K562 (cell line): ENCODE data around the gene MAP1S. TPM values are rescaled to one million over a fixed set of nuclear protein-coding genes. Genes with fewer than 3 reads are reported as not detected.

Experiments used
- ERF ChIP-seq: fragments of 450-650 bp; formaldehyde crosslinking; IDR thresholded peaks from 2 replicates; pipeline ENCODE4 v1.4.0; 2020; ENCODE audit warnings: mild to moderate bottlenecking, mixed read lengths
- HDAC1 ChIP-seq, 2 experiments: fragments of 450-650 bp; IDR thresholded peaks; 2 replicates each; pipeline ENCODE4 v1.6.1; 2016 to 2017; ENCODE audit warnings: inconsistent platforms in 1 of 2, mild to moderate bottlenecking in 1 of 2, moderate library complexity in 1 of 2
- MNT ChIP-seq, 2 experiments: fragments of 450-650 bp; conservative IDR thresholded peaks; 2 replicates each; pipeline ENCODE4 v1.6.1; 2017; ENCODE audit warnings: mild to moderate bottlenecking in 2 of 2, moderate library complexity in 2 of 2
- MYC ChIP-seq, 2 experiments: fragments of 250-450 bp in 1 of 2; sonication (Bioruptor Pico) in 1 of 2; IDR thresholded peaks; 2 replicates each; pipeline versions ENCODE4 v1.5.1 to v1.6.1; 2012 to 2021; ENCODE audit warnings: low read depth in 2 of 2, borderline replicate concordance in 1 of 2, improper control_type of control experiment in 1 of 2, low read length in 1 of 2, mild to moderate bottlenecking in 1 of 2, moderate library complexity in 1 of 2
- NRF1 ChIP-seq, 2 experiments: fragments of 450-650 bp; IDR thresholded peaks in 1 of 2; conservative IDR thresholded peaks in 1 of 2; 2 replicates each; pipeline ENCODE4 v1.6.1; 2014; ENCODE audit warnings: mild to moderate bottlenecking in 2 of 2
- PBX2 ChIP-seq, 2 experiments: IDR thresholded peaks in 1 of 2; conservative IDR thresholded peaks in 1 of 2; 2 replicates each; pipeline ENCODE4 v1.6.1; 2016; ENCODE audit warnings: low read depth in 2 of 2, mild to moderate bottlenecking in 1 of 2, missing compliant biosample characterization in 1 of 2, missing genetic modification characterization in 1 of 2, moderate library complexity in 1 of 2
- RBM14 ChIP-seq: fragments of 200-400 bp; formaldehyde crosslinking; IDR thresholded peaks from 2 replicates; pipeline ENCODE4 v1.6.1; 2018; ENCODE audit warnings: low read depth, mild to moderate bottlenecking, low read length, moderate library complexity, borderline replicate concordance; ENCODE audit not compliant: insufficient read depth
- RCOR1 ChIP-seq, 2 experiments: IDR thresholded peaks; 2 replicates each; pipeline ENCODE4 v1.6.1; 2012; ENCODE audit warnings: low read depth in 2 of 2, low read length in 2 of 2, borderline replicate concordance in 1 of 2, improper control_type of control experiment in 1 of 2
- SP2 ChIP-seq: IDR thresholded peaks from 2 replicates; pipeline ENCODE4 v1.6.1; 2011; ENCODE audit warnings: mild to moderate bottlenecking, low read depth, low read length, moderate library complexity; ENCODE audit not compliant: poor library complexity, severe bottlenecking; ENCODE audit errors: extremely low read depth
- U2AF1 ChIP-seq: fragments of 200-400 bp; formaldehyde crosslinking; optimal IDR thresholded peaks from 2 replicates; pipeline ENCODE3; 2017; ENCODE audit warnings: mild to moderate bottlenecking, low read depth, low read length, moderate library complexity
- USF1 ChIP-seq: sonication (generic); formaldehyde crosslinking; IDR thresholded peaks from 2 replicates; pipeline ENCODE4 v1.9.0; 2022; ENCODE audit warnings: mild to moderate bottlenecking, missing genetic modification reagents
- USF2 ChIP-seq: sonication (generic); formaldehyde crosslinking; IDR thresholded peaks from 2 replicates; pipeline ENCODE4 v1.5.0; 2020; ENCODE audit warnings: missing genetic modification reagents
- polyA plus RNA-seq, 8 experiments: library from polyadenylated mRNA; depleted of rRNA in 4 of 8; stranded (reverse) in 5 of 8; unstranded in 3 of 8; fragments of >200 nt; fragmentation: Nextera tagmentation in 2 of 8; fragmentation: Illumina TruSeq in 1 of 8; extraction: Ambion mirVana in 2 of 8; extraction: Trizol in 1 of 8; gene quantifications; 2 replicates each; pipeline versions ENCODE4 v1.2.1 to v1.2.3, GENCODE V29; 2011 to 2014; ENCODE audit warnings: inconsistent platforms in 1 of 8, missing spikeins in 1 of 8
- total RNA-seq, 7 experiments: library from RNA; depleted of rRNA in 6 of 7; stranded (reverse); fragments of >200 nt in 6 of 7; fragmentation: Illumina TruSeq in 2 of 7; extraction: Trizol in 2 of 7; gene quantifications; 2 replicates each; pipeline versions ENCODE4 v1.2.1 to v1.2.3, GENCODE V29; 2011 to 2021; ENCODE audit warnings: low replicate concordance in 1 of 7
- TF ChIP-seq, protein P1 (sequence below): fragments of 250-450 bp; sonication (Bioruptor Pico); IDR thresholded peaks from 2 replicates; pipeline ENCODE4 v1.4.0; 2020; ENCODE audit warnings: mild to moderate bottlenecking, moderate library complexity, borderline replicate concordance

Gene MAP1S
- total and polyA plus RNA-seq, 9 of the 15 experiments (the other 6 are each of a cell fraction or from before 2014, with no cell fraction given), result 2.0 to 81.0 (median 9.5) TPM

DNA sequence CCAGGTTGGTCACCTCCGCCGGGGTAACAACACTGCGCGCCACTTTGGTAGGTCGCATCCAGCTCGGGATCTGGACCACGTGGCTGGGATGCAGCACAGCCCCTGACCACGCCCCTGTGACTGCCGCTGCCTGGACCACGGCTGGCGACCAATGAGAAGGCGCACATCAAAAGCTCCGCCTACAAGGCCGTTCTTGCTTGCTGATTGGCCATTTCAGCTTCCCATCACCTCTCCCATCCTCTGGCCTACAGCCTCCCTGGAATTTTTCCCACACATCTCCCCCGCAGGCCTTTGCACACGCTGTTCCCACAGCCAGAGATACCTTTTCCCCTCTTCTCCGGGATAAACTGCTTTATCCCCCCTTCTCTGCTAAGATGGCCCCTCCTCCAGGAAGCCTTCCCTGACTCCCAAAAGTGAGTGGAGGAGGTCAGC lies 12.5 kb upstream of the MAP1S start (continued):
- TF ChIP-seq ERF (CRISPR knock-in tag) (no peak), RCOR1 (IDR thresholded peaks at IDR 0.05; ENCODE audit: borderline replicate concordance in 1 of 2, low read depth in 2 of 2, low read length in 2 of 2) (peak in 1 of 2 experiments; percentile 91; a peak in 3 of 4 replicates), MYC (IDR thresholded peaks at IDR 0.05; ENCODE audit: low read depth, low read length) (peak; percentile 77), MYC (CRISPR knock-in tag; IDR thresholded peaks at IDR 0.05; ENCODE audit: borderline replicate concordance, low read depth) (no peak), USF2 (CRISPR knock-in tag) (peak; percentile 79), USF1 (CRISPR knock-in tag) (peak; percentile 81), SP2 (peak; percentile 25), PBX2 (CRISPR knock-in tag; IDR thresholded peaks at IDR 0.05; ENCODE audit: low read depth) (no peak), PBX2 (tag; conservative IDR thresholded peaks at IDR 0.05; ENCODE audit: low read depth) (peak; percentile 44; the same call in 1 of the 2 replicates), NRF1 (conservative IDR thresholded peaks at IDR 0.05 in 1 of 2, IDR thresholded peaks at IDR 0.05 in 1 of 2) (0 out of 4 replicates have a peak, but pooled peaks of 1 of the 2 experiments have one; percentile 10), MNT (conservative IDR thresholded peaks at IDR 0.05) (peak; percentile 67 to 75), U2AF1 (no peak), RBM14 (no peak), HDAC1 (IDR thresholded peaks at IDR 0.05) (peak in 1 of 2 experiments; percentile 51; a peak in 1 of 4 replicates)
- TF ChIP-seq, protein P1, sequence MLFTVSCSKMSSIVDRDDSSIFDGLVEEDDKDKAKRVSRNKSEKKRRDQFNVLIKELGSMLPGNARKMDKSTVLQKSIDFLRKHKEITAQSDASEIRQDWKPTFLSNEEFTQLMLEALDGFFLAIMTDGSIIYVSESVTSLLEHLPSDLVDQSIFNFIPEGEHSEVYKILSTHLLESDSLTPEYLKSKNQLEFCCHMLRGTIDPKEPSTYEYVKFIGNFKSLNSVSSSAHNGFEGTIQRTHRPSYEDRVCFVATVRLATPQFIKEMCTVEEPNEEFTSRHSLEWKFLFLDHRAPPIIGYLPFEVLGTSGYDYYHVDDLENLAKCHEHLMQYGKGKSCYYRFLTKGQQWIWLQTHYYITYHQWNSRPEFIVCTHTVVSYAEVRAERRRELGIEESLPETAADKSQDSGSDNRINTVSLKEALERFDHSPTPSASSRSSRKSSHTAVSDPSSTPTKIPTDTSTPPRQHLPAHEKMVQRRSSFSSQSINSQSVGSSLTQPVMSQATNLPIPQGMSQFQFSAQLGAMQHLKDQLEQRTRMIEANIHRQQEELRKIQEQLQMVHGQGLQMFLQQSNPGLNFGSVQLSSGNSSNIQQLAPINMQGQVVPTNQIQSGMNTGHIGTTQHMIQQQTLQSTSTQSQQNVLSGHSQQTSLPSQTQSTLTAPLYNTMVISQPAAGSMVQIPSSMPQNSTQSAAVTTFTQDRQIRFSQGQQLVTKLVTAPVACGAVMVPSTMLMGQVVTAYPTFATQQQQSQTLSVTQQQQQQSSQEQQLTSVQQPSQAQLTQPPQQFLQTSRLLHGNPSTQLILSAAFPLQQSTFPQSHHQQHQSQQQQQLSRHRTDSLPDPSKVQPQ (CRISPR knock-in tag), result no peak
